HG03342 (cell line): Measurements from ENCODE around the gene NCOA3.

ENCODE experiments used
- ATAC-seq: cut with Tn5 transposase; IDR thresholded peaks from one replicate; pipeline ENCODE4 v1.9.1; 2021; ENCODE audit warnings: mild to moderate bottlenecking, moderate library complexity; ENCODE audit not compliant: unreplicated experiment

Gene NCOA3

DNA sequence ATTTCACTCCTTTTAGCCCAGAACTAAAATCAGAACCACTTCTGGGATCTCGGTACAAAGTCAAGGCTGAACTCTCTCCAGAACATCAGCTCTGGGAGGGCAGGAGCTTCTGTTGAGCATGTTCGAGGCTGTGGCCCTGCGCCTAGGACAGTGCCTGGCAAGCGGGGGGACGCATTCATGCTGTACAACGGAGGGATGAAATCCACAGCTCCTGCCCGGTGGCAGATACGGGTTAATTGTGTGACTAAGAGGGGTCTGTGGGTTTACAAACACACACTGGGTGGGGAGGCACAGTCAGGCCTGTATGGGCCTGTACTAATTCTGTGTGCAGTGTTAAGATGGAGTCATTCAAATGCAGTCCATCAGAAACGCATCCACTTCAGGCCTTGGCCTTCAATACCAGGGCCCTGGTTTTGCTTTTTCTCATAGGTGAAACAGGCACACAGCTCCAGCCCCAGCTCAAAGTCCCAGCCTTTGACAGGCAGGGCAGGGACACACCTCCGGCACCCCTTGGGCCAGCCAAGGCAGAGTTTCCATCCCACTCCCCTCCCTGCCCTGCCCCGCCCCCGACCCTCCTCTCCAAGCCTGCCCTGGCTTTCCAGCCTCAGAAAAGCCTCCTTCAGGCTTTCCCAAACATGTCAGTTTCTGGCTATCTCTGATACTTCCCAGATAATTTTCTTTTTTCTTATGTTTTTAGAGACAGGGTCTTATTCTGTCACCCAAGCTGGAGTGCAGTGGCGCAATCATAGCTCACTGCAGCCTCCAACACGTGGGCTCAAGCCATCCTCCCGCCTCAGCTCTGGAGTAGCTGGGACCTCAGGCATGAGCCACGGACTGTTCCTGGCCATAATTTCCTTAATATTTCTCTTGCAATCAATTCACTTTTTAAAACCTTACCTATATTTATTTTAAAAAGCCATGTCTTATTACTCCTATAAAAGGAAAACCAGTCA, 173.8 kb downstream of the NCOA3 start:
- ATAC-seq = no peak

DNA sequence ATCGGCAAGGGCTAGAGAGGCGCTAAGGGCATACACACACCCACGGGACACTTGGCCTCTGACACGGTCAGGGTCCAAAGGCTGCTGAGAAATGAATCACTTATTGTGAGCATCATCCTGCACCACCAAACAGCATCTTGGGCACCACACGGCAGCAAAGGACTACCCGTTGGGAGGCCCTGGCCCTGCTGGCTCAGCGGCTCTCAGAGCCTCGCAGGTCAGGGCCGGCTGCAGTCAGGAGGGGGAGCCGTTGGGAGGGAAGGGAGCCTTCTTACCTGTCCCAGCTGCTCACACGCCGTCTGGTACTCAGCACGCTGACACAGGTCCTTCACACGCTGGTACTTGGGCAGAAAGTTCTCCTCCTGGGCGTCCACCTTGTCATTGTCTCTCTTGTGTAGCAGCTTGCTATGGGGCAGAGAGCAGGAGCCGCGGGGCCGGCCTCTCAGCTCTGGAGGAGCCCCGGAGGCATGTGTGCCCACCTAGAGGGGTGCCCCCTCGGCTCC, 174.6 kb downstream of the NCOA3 start:
- no peak for ATAC-seq

DNA sequence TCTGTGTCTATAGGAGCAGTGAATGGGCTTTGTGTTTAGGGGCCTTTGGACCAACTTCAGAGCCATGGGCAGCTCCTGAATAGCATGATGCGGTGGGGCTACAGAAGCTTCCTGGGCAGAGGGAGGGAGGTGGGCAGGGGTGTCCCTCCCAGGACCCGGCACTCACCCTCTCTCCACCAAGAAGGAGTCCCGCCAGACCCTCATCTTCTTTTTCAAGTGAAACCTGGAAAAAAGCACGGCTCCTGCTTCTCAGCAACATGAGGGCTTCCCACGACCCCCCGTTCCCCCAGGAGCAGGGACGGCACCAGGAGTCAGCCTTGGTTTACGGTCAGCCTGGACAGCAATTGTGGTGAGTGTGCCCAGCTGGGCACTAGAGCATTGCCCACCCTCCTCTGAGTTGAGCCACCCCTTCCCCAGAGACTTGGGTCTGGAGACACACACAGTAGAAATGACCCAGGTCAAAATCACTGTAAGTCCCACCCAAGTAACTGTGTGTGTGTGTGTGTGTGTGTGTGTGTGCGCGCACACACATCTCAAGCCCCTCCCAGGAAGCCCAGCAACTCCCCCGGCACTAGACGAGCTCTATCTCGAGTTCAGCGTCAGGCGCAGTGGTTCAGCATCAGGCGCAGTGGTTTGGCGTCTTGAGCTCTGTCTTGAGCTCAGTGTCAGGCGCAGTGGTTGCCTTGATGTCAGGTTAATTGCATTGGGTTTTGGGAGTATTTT, 175.4 kb downstream of the NCOA3 start:
- no peak for ATAC-seq

DNA sequence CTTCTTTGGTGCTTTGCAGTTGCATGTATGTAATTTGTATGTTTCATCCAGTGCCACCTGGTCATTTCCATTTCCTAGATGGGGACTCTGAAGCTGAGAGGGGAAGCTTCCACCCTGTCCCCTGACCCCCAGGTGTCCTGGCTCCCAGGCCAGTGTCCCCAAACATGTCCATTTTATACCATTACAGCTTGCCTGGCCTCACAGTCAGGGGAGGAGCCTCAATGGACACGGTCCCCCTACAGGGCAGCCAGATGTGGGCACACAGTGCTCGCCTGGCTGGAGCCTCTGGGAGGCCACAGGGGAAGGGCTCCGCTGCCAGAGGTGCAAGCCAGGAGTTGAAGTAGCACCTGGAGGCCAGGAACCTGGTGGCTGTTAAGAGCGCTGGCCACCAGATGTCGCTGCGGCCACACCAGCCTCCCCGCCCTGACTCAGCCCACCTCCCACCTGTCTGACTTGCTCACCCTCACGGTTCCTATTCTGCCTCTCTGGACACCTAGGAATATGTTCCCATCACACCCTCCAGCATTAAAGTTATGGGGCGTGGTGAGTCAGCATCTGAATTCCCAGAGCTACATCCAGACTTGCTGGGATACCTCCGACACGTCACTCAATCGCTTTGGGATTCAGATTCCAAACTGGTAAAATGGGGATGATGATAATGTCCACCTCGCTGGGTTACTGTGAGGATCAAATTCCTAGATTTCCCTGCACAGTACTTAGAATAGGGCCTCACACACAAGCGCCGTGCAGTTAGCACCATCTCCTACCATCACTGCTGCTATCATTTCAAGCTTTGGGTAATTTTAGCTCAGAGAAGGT, 176.2 kb downstream of the NCOA3 start:
- ATAC-seq = no peak

DNA sequence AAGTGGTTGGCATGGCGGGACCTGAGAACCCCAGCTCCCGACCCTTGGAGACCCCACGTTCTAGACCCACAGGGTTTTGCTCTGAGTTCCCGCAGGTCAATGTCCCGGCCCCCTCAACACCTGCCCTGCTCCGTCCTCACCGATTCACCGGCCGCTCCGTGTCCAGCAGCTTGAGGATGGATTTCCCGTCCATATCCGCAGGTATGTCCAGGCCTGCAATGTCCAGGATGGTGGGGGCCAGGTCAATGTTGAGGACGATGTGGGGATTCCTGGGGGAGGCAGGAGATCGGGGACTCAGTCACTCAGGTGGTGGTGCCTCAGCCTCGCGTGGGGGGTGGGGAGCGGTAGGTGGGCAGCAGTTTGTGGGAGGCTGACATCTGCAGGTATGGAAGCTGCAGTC, 176.8 kb downstream of the NCOA3 start:
- no peak for ATAC-seq

DNA sequence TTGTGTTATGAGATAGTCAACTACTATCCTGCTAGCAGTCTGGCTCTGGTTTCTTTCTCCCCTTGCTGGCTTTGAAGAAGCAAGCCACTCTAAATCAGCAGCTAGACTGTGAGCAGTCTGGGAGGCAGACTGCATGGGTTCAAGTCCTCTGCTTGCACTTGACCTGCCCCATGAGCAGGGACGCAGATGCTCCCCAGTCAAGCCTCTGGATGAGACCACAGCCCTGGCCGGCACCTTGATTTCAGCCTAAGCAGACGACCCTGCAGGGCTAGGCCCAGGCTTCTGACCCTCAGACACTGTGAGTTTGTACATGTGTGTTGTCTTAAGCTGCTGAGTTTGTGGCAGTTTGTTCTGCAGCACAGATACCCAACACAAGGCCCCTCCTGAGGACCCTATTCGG, 177.8 kb downstream of the NCOA3 start:
- ATAC-seq = no peak

DNA sequence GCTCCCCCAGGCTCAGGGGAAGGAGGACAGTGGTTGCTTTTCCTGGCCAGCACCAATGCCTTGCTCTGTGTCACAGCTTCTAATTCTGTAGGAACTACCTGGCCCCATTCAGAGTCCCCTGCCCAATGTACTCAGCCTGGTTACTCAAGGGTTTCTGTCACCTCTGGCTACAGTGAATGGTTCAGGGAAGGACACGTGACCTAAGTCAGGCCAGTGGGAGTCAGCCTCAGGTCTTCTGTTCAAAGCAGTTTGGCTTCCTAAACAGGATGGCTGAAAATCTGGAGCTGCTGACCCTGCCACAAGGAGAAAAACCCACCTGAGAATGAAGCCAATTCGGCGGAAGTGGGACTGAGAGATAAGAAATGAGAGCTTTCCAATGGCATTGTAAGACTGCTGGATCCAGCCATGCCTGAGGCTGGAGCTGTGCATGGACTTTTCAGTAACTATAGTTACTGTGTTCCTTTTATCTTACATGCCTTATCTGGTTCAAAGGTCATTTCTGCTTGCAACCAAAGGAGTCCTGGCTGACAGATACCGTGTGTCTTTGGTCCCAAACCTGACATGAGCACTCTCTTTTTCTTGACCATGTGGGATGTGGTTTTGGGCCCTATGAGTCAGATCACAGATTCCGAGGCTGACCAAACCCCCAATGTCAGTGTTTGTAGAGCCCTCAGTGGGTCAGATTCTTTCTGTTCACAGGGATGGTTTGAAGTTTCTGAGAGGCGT, 179.3 kb downstream of the NCOA3 start:
- ATAC-seq = no peak

GRCh38 chr20:47682028-47682783, 180.5 kb downstream of the NCOA3 start:
- no peak for ATAC-seq

- ATAC-seq = no peak
Observed at GRCh38 chr20:47682916-47683315, 181.2 kb downstream of the NCOA3 start.

DNA sequence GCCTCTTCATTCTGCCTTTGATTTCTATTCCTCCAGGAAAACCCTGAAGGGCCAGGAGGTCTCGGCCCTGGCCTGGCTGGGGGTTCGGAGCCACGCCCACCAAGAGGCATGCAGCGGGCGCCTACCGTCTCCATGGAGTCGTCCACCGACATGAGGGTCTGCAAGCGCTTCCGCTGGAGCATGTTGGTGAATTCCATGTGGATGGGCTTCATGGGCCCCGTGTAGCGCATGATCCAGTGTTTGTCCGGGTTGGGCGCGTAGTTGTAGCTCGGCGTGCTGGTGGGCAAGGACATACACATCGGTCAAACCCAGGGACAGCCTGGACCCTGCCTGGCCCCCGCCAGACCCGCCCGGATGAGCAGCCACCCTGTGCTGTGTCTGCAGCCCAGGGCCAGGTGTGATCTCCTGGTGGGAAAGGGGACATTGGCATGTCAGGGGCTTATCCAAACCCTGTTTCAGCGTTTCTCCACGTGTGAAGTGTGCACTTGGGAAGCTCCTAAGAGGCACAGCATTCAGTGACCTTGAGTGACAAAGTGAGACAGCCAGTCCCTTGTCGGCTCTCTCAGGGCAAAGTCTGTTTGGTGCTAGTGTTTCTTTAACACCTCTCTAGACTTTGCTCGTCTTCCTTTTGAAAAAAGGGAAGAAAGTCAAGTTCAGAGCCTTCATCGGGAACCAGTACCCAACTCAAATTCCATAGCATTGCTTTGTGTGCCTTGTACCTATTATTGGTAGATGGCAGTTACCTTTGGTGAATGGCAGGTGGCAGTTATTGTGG, 182.8 kb downstream of the NCOA3 start:
- ATAC-seq = no peak

- no peak for ATAC-seq
Observed at GRCh38 chr20:47686545-47686944, 184.9 kb downstream of the NCOA3 start.

GRCh38 chr20:47687095-47687987, 185.7 kb downstream of the NCOA3 start:
- no peak for ATAC-seq

- ATAC-seq = no peak
Observed at GRCh38 chr20:47688385-47689381, 187.0 kb downstream of the NCOA3 start.

GRCh38 chr20:47689731-47690130, 188.0 kb downstream of the NCOA3 start:
- no peak for ATAC-seq

- ATAC-seq = no peak
Observed at GRCh38 chr20:47691625-47692024, 189.9 kb downstream of the NCOA3 start.

- no peak for ATAC-seq
Observed at GRCh38 chr20:47694021-47694818, 192.5 kb downstream of the NCOA3 start.
